ENCODE results near the gene SEMA6A.

- no peak for TF ChIP-seq CTCF (IDR thresholded peaks at IDR 0.05)
- no peak for TF ChIP-seq EP300 (IDR thresholded peaks at IDR 0.05)
- TF ChIP-seq POLR2AphosphoS5 (IDR thresholded peaks at IDR 0.05): no peak
- TF ChIP-seq POLR2A (IDR thresholded peaks at IDR 0.05): no peak
Measured at GRCh38 chr5:116402235-116402634, 172.4 kb downstream of the SEMA6A start.

All from sigmoid colon (tissue), 4 donors.